Mammary epithelial cell (primary cell): ENCODE data around the gene TSC22D2.

Experiments
- EZH2 ChIP-seq: IDR thresholded peaks from 2 replicates; pipeline ENCODE4 v1.6.1; 2012; ENCODE audit warnings: low read length, inconsistent platforms, borderline replicate concordance
- TF ChIP-seq, protein P1 (sequence below), 2 donors: IDR thresholded peaks in 1 of 2; conservative IDR thresholded peaks in 1 of 2; 2 replicates each; pipeline ENCODE4 v1.5.1; 2011 to 2012; ENCODE audit warnings: inconsistent platforms in 2 of 2, low read length in 2 of 2, mild to moderate bottlenecking in 2 of 2, control low read depth in 1 of 2, low read depth in 1 of 2; ENCODE audit not compliant: insufficient read depth in 1 of 2; ENCODE audit errors: extremely low read depth in 1 of 2

DNA sequence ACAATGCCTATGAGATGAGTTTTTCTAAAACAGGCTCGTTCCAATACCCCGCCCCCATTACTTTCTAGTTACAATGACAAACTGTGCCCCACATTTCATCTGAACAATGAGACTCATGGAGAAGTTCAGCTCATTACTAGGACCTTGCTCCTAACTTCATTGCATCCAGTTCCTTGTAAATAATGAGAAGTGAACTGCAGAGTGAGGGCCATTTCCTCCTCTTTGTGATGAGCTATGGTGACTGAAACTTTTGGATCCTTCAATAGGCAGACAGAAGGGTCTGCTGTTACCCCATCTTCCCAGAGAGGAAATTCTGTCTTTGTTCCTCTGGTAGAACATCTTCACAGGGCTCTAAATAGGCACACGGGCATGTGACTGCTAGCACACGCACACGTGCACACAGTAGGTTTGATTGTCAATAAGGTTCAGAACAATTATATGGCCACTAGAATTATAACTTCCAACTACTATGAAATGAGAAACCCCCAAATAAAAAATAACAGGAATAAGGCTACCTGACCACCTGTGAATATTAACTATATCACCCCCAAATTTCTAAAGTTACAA lies 86.4 kb downstream of the TSC22D2 start:
- TF ChIP-seq EZH2: no peak
- TF ChIP-seq, protein P1, sequence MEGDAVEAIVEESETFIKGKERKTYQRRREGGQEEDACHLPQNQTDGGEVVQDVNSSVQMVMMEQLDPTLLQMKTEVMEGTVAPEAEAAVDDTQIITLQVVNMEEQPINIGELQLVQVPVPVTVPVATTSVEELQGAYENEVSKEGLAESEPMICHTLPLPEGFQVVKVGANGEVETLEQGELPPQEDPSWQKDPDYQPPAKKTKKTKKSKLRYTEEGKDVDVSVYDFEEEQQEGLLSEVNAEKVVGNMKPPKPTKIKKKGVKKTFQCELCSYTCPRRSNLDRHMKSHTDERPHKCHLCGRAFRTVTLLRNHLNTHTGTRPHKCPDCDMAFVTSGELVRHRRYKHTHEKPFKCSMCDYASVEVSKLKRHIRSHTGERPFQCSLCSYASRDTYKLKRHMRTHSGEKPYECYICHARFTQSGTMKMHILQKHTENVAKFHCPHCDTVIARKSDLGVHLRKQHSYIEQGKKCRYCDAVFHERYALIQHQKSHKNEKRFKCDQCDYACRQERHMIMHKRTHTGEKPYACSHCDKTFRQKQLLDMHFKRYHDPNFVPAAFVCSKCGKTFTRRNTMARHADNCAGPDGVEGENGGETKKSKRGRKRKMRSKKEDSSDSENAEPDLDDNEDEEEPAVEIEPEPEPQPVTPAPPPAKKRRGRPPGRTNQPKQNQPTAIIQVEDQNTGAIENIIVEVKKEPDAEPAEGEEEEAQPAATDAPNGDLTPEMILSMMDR (conservative IDR thresholded peaks at IDR 0.05 in 1 of 2, IDR thresholded peaks at IDR 0.05 in 1 of 2; ENCODE audit: extremely low read depth in 1 of 2, insufficient read depth in 1 of 2, low read depth in 1 of 2, low read length in 2 of 2): no peak
